Neural cell (in vitro differentiated cells): Measurements from ENCODE around the gene GABRD.

Source experiments
- CTCF ChIP-seq: fragments of 450-650 bp; IDR thresholded peaks from 2 replicates; pipeline ENCODE4 v1.5.1; 2014; ENCODE audit warnings: antibody characterized with exemption, mild to moderate bottlenecking, moderate library complexity; ENCODE audit not compliant: poor library complexity, severe bottlenecking
- EP300 ChIP-seq: fragments of 450-650 bp; conservative IDR thresholded peaks from 2 replicates; pipeline ENCODE4 v1.6.1; 2014; ENCODE audit warnings: antibody characterized with exemption, mild to moderate bottlenecking, moderate library complexity; ENCODE audit not compliant: poor library complexity, severe bottlenecking
- POLR2AphosphoS5 ChIP-seq: IDR thresholded peaks from 2 replicates; pipeline ENCODE4 v1.6.1; 2012

GRCh38 chr1:2076826-2077225 lies 57.7 kb downstream of the GABRD start:
- TF ChIP-seq POLR2AphosphoS5, result no peak
- no peak for TF ChIP-seq CTCF
- no peak for TF ChIP-seq EP300
